Keratinocyte (primary cell): Measurements from ENCODE around the gene PALMD.

Experiments
- CTCF ChIP-seq, 3 experiments: IDR thresholded peaks in 1 of 3; conservative IDR thresholded peaks in 1 of 3; optimal IDR thresholded peaks in 1 of 3; 2 replicates in 2 of 3; 3 replicates in 1 of 3; pipeline versions ENCODE3 to v1.5.1; 2011; ENCODE audit warnings: low read length in 3 of 3, mild to moderate bottlenecking in 3 of 3, moderate library complexity in 2 of 3, control low read depth in 1 of 3, inconsistent platforms in 1 of 3; ENCODE audit not compliant: insufficient read depth in 2 of 3; ENCODE audit errors: extremely low read depth in 1 of 3
- EZH2 ChIP-seq: IDR thresholded peaks from one replicate; pipeline ENCODE4 v1.6.1; 2012; ENCODE audit warnings: inconsistent platforms, mild to moderate bottlenecking, low read length, moderate library complexity

- TF ChIP-seq CTCF (optimal IDR thresholded peaks at IDR 0.05 in 1 of 3, IDR thresholded peaks at IDR 0.05 in 1 of 3, conservative IDR thresholded peaks at IDR 0.05 in 1 of 3; ENCODE audit: extremely low read depth in 1 of 3, insufficient read depth in 2 of 3, low read length in 3 of 3) (no peak), EZH2 (no peak)
Observed at GRCh38 chr1:99725996-99726395, 80.1 kb downstream of the PALMD start.
